Measurements from ENCODE around the gene ERMARD.
A peak's percentile ranks its signal among the peaks of the same experiment; 100 is the strongest.

Gene ERMARD

DNA sequence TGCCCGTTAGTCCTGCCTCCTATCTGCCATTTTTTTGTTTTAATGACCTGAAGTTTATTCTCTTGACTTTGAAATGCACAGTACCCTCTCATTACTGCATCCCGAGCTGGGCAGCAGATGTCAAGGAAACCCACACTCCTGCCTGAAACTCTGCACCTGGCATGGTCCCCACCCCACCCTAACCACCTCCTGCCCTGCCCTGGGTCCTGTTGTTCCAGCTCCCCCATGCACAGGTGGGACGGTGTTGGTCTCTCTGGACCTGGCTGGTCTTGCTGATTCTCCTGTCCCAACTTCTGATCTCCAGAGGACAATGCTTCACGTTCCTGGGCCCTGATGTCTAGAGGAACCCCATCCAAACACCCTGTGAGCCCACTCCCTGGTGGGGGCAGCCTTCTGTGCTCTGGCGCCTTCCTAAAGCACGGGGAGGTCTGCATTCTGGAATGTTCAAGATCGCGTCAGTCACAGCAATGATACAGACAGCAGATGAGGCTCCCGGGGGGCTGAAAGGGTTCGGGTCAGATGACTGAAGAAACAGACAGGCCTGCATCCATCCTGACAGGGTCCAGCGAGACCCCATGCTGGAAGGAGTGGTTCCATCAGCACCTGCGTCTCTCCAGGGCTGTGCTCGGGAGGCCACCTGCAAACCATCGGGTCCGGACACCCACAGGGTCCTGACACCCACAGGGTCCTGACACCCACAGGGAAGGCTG is 73.6 kb downstream of the ERMARD start:
- no peak overlapping the region for H3K14ac ChIP-seq (ENCODE audit: low read length)
- peaks cover 0 to 7% (median 2%) of the 10 kb centered on the region in 3 experiments for H3K27me3 ChIP-seq (ENCODE audit: control insufficient read depth in 3 of 3, insufficient read depth in 3 of 3, low read depth in 1 of 3, low read length in 3 of 3)
- no CpG with 5 or more reads among the region's 15 CpGs for WGBS, 2 donors (ENCODE audit: extremely low coverage in 2 of 2, insufficient read length in 2 of 2, insufficient replicate concordance in 1 of 2)
- H2AK5ac ChIP-seq (ENCODE audit: low read depth, low read length), result no peak overlapping the region
- H3K23ac ChIP-seq (ENCODE audit: low read depth, low read length, poor library complexity), result no peak overlapping the region
- no peak overlapping the region for H3K27ac ChIP-seq (replicated peaks; ENCODE audit: low read length)
- no peak for DNase-seq (ENCODE audit: low spot score)
- H3K4ac ChIP-seq (ENCODE audit: low read length), result no peak overlapping the region
- no peak overlapping the region for H3K4me3 ChIP-seq (ENCODE audit: low read length in 2 of 2)
- H2BK120ac ChIP-seq (ENCODE audit: low read depth, low read length), result no peak overlapping the region
- peaks cover 0 to 1% of the 10 kb centered on the region in 2 donors for H3K4me1 ChIP-seq (ENCODE audit: control insufficient read depth in 2 of 2, insufficient read depth in 1 of 2, low read depth in 1 of 2, low read length in 2 of 2)
- no peak overlapping the region for H3K9ac ChIP-seq (ENCODE audit: low read depth, low read length, poor library complexity)
- H3K4me2 ChIP-seq (ENCODE audit: insufficient read depth, low read length, poor library complexity, severe bottlenecking), result no peak overlapping the region
- no peak overlapping the region for H4K91ac ChIP-seq (ENCODE audit: low read depth, low read length, poor library complexity)
- H3K9me3 ChIP-seq (replicated peaks in 1 of 2; ENCODE audit: control insufficient read depth in 2 of 2, insufficient read depth in 1 of 2, low read depth in 1 of 2, low read length in 2 of 2), result peaks cover 0 to 6% of the 10 kb centered on the region in 2 donors
- H4K8ac ChIP-seq (ENCODE audit: low read depth, low read length), result no peak overlapping the region
- no peak overlapping the region for H2BK12ac ChIP-seq (ENCODE audit: low read length)
- H2AFZ ChIP-seq (ENCODE audit: low read length), result no peak overlapping the region
- no peak overlapping the region for H2BK15ac ChIP-seq (ENCODE audit: low read length)
- no peak overlapping the region for H2BK5ac ChIP-seq (ENCODE audit: low read length)
- no peaks in the 10 kb centered on the region for H3K36me3 ChIP-seq (replicated peaks in 1 of 2; ENCODE audit: control insufficient read depth in 2 of 2, insufficient read depth in 2 of 2, low read length in 2 of 2)
- H3K79me1 ChIP-seq (ENCODE audit: low read depth, low read length), result no peaks in the 10 kb centered on the region
- no peak overlapping the region for H3K18ac ChIP-seq (ENCODE audit: low read length)

DNA sequence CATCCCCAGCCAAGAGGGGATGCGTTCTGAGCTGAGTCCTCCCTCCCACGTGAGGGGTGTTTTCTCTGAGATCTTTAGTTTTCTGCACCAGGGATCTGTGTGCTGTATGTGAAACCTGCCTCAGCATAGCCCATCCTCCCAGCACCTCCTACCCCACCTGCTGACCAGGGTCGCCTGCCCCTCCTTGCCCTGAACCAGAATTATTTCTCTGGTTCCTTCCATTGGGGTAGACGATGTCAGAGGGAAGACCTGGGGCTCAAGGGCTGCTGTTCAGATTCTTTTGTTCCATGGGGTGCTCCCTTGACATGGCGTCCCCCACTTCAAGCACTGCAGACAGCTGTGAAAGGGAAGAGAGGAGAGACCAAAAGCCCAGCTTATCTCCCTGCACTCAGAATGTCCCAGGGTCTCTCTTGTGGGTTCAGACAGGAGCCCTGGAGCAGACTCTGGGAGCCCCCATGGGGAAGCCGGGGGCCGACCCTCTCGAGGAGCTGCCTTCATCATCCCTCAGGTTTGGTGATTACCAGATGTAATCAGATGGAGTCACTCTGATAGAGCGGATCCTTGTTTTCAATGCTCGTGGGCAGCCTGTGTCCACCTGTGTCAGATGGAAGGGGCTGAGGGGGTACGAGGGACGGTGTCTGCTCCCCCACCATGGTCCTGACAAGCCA is 74.3 kb downstream of the ERMARD start:
- H3K79me1 ChIP-seq (ENCODE audit: low read depth, low read length), result no peaks in the 10 kb centered on the region
- no peak overlapping the region for H2AK5ac ChIP-seq (ENCODE audit: low read depth, low read length)
- H2BK5ac ChIP-seq (ENCODE audit: low read length), result no peak overlapping the region
- no peak overlapping the region for H3K4me2 ChIP-seq (ENCODE audit: insufficient read depth, low read length, poor library complexity, severe bottlenecking)
- no peak overlapping the region for H2BK120ac ChIP-seq (ENCODE audit: low read depth, low read length)
- peak overlapping the region; percentile 11 for H2BK15ac ChIP-seq (ENCODE audit: low read length)
- peaks cover 0 to 6% of the 10 kb centered on the region in 2 donors for H3K9me3 ChIP-seq (replicated peaks in 1 of 2; ENCODE audit: control insufficient read depth in 2 of 2, insufficient read depth in 1 of 2, low read depth in 1 of 2, low read length in 2 of 2)
- no peaks in the 10 kb centered on the region for H3K36me3 ChIP-seq (replicated peaks in 1 of 2; ENCODE audit: control insufficient read depth in 2 of 2, insufficient read depth in 2 of 2, low read length in 2 of 2)
- WGBS, 2 donors (ENCODE audit: extremely low coverage in 2 of 2, insufficient read length in 2 of 2, insufficient replicate concordance in 1 of 2), result no CpG with 5 or more reads among the region's 12 CpGs
- H2AFZ ChIP-seq (ENCODE audit: low read length), result no peak overlapping the region
- no peak overlapping the region for H3K4ac ChIP-seq (ENCODE audit: low read length)
- H3K18ac ChIP-seq (ENCODE audit: low read length), result no peak overlapping the region
- no peak for DNase-seq (ENCODE audit: low spot score)
- no peak overlapping the region for H3K14ac ChIP-seq (ENCODE audit: low read length)
- H3K27me3 ChIP-seq (ENCODE audit: control insufficient read depth in 3 of 3, insufficient read depth in 3 of 3, low read depth in 1 of 3, low read length in 3 of 3), result peaks cover 0 to 13% (median 2%) of the 10 kb centered on the region in 3 experiments
- H2BK12ac ChIP-seq (ENCODE audit: low read length), result no peak overlapping the region
- no peak overlapping the region for H3K27ac ChIP-seq (replicated peaks; ENCODE audit: low read length)
- H4K91ac ChIP-seq (ENCODE audit: low read depth, low read length, poor library complexity), result no peak overlapping the region
- peaks cover 0 to 1% of the 10 kb centered on the region in 2 donors for H3K4me1 ChIP-seq (ENCODE audit: control insufficient read depth in 2 of 2, insufficient read depth in 1 of 2, low read depth in 1 of 2, low read length in 2 of 2)
- no peak overlapping the region for H4K8ac ChIP-seq (ENCODE audit: low read depth, low read length)
- H3K23ac ChIP-seq (ENCODE audit: low read depth, low read length, poor library complexity), result no peak overlapping the region
- no peak overlapping the region for H3K4me3 ChIP-seq (ENCODE audit: low read length in 2 of 2)
- H3K9ac ChIP-seq (ENCODE audit: low read depth, low read length, poor library complexity), result no peak overlapping the region

DNA sequence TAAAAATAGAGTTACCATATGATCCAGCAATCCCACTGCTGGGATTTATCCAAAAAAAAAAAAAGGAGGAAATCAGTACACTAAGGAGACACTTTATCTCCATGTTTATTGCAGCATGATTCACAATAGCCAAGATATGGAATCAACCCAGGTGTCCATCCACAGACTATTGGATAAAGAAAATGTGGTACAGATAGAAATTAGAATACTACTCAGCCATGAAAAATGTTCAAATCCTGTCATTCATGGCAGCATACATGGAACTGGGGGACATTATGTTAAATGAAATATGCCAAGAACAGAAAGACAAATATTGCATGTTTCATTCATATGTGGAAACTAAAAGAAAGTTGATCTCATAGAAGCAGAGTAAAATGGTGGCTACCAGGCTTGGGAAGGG is 75.3 kb downstream of the ERMARD start:
- H2BK12ac ChIP-seq (ENCODE audit: low read length), result no peak overlapping the region
- H2BK5ac ChIP-seq (ENCODE audit: low read length), result no peak overlapping the region
- H3K36me3 ChIP-seq (replicated peaks in 1 of 2; ENCODE audit: control insufficient read depth in 2 of 2, insufficient read depth in 2 of 2, low read length in 2 of 2), result no peaks in the 10 kb centered on the region

DNA sequence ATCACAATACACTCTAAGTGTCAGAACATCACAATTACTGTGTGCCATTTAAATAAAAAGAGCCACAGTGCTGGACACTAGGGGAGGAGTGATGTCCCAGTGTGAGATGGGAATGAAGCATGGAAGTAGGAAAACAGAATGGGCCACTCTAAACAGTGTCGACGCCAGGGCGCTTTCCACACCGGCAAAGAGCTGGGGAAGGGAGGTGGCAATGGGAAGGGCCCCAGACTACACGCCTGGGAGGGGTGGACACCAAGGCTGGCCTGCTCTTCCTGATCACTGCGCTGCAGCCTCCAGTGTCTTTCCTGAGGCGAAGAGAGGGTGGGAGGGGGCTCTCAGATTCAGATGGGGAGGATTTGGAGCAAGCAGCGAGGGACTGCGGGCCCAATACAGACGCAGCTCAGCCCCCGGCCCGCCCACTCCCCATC is 75.9 kb downstream of the ERMARD start:
- no CpG with 5 or more reads among the region's 12 CpGs for WGBS, 2 donors (ENCODE audit: extremely low coverage in 2 of 2, insufficient read length in 2 of 2, insufficient replicate concordance in 1 of 2)

More for the DNA sequence above, 75.3 kb downstream of the ERMARD start:
- Histone ChIP-seq H3K27me3 (ENCODE audit: control insufficient read depth in 3 of 3, insufficient read depth in 3 of 3, low read depth in 1 of 3, low read length in 3 of 3) (peaks cover 2 to 13% (median 2%) of the 10 kb centered on the region in 3 experiments), H3K23ac (ENCODE audit: low read depth, low read length, poor library complexity) (no peak overlapping the region), H2BK120ac (ENCODE audit: low read depth, low read length) (no peak overlapping the region), H3K4ac (ENCODE audit: low read length) (no peak overlapping the region), H3K27ac (replicated peaks; ENCODE audit: low read length) (no peak overlapping the region), H3K4me2 (ENCODE audit: insufficient read depth, low read length, poor library complexity, severe bottlenecking) (no peak overlapping the region), H2AK5ac (ENCODE audit: low read depth, low read length) (no peak overlapping the region), H2AFZ (ENCODE audit: low read length) (no peak overlapping the region), H4K91ac (ENCODE audit: low read depth, low read length, poor library complexity) (no peak overlapping the region), H3K79me1 (ENCODE audit: low read depth, low read length) (no peaks in the 10 kb centered on the region), H4K8ac (ENCODE audit: low read depth, low read length) (no peak overlapping the region), H3K18ac (ENCODE audit: low read length) (no peak overlapping the region), H3K14ac (ENCODE audit: low read length) (no peak overlapping the region), H3K4me1 (ENCODE audit: control insufficient read depth in 2 of 2, insufficient read depth in 1 of 2, low read depth in 1 of 2, low read length in 2 of 2) (peaks cover 0 to 1% of the 10 kb centered on the region in 2 donors), H2BK15ac (ENCODE audit: low read length) (no peak overlapping the region), H3K9ac (ENCODE audit: low read depth, low read length, poor library complexity) (no peak overlapping the region), H3K4me3 (ENCODE audit: low read length in 2 of 2) (no peak overlapping the region), H3K9me3 (replicated peaks in 1 of 2; ENCODE audit: control insufficient read depth in 2 of 2, insufficient read depth in 1 of 2, low read depth in 1 of 2, low read length in 2 of 2) (peaks cover 0 to 6% of the 10 kb centered on the region in 2 donors)
- DNase-seq (ENCODE audit: low spot score), result no peak

More for the DNA sequence above, 75.9 kb downstream of the ERMARD start:
- no peak overlapping the region for H4K8ac ChIP-seq (ENCODE audit: low read depth, low read length)
- no peak for DNase-seq (ENCODE audit: low spot score)
- H3K9ac ChIP-seq (ENCODE audit: low read depth, low read length, poor library complexity), result peak overlapping the region; percentile 31
- H3K27ac ChIP-seq (replicated peaks; ENCODE audit: low read length), result no peak overlapping the region
- no peak overlapping the region for H3K23ac ChIP-seq (ENCODE audit: low read depth, low read length, poor library complexity)
- H2AK5ac ChIP-seq (ENCODE audit: low read depth, low read length), result peak overlapping the region; percentile 50
- H2BK12ac ChIP-seq (ENCODE audit: low read length), result no peak overlapping the region
- no peak overlapping the region for H3K4ac ChIP-seq (ENCODE audit: low read length)
- H3K14ac ChIP-seq (ENCODE audit: low read length), result peak overlapping the region; percentile 43
- H3K4me3 ChIP-seq (ENCODE audit: low read length in 2 of 2), result no peak overlapping the region
- peaks cover 0 to 13% (median 2%) of the 10 kb centered on the region in 3 experiments for H3K27me3 ChIP-seq (ENCODE audit: control insufficient read depth in 3 of 3, insufficient read depth in 3 of 3, low read depth in 1 of 3, low read length in 3 of 3)
- H2BK5ac ChIP-seq (ENCODE audit: low read length), result no peak overlapping the region
- no peak overlapping the region for H2AFZ ChIP-seq (ENCODE audit: low read length)
- H3K36me3 ChIP-seq (replicated peaks in 1 of 2; ENCODE audit: control insufficient read depth in 2 of 2, insufficient read depth in 2 of 2, low read length in 2 of 2), result no peaks in the 10 kb centered on the region
- H4K91ac ChIP-seq (ENCODE audit: low read depth, low read length, poor library complexity), result peak overlapping the region; percentile 28
- peak overlapping the region; percentile 74 for H3K18ac ChIP-seq (ENCODE audit: low read length)
- H3K4me1 ChIP-seq (ENCODE audit: control insufficient read depth in 2 of 2, insufficient read depth in 1 of 2, low read depth in 1 of 2, low read length in 2 of 2), result peaks cover 1 to 4% of the 10 kb centered on the region in 2 donors
- no peak overlapping the region for H2BK120ac ChIP-seq (ENCODE audit: low read depth, low read length)
- H3K9me3 ChIP-seq (replicated peaks in 1 of 2; ENCODE audit: control insufficient read depth in 2 of 2, insufficient read depth in 1 of 2, low read depth in 1 of 2, low read length in 2 of 2), result peaks cover 0 to 6% of the 10 kb centered on the region in 2 donors
- H2BK15ac ChIP-seq (ENCODE audit: low read length), result peak overlapping the region; percentile 65
- H3K4me2 ChIP-seq (ENCODE audit: insufficient read depth, low read length, poor library complexity, severe bottlenecking), result no peak overlapping the region
- no peaks in the 10 kb centered on the region for H3K79me1 ChIP-seq (ENCODE audit: low read depth, low read length)
